NCI-H1930 (cell line): Measurements from ENCODE around the gene DCLK2.
"Not testable (repeated sequence)": the region's sequence is repeated elsewhere in the genome, so short reads cannot be mapped to it uniquely, and the experiment has no call there.

Experiments used
- DNase-seq, 2 experiments: peaks; one replicate each; lab custom pipeline; 2025; lab: John Stamatoyannopoulos, UW

Gene DCLK2

GRCh38 chr4:150152766-150153165, 74.5 kb downstream of the DCLK2 start:
- DNase-seq = no peak

GRCh38 chr4:150155391-150155790, 77.1 kb downstream of the DCLK2 start:
- DNase-seq = no peak

- no peak for DNase-seq
Measured at GRCh38 chr4:150156543-150156942, 78.3 kb downstream of the DCLK2 start.

- no peak for DNase-seq
Measured at GRCh38 chr4:150158041-150158440, 79.8 kb downstream of the DCLK2 start.

- DNase-seq = no peak
Measured at GRCh38 chr4:150160473-150160872, 82.2 kb downstream of the DCLK2 start.

- no peak for DNase-seq
Measured at GRCh38 chr4:150161109-150161508, 82.9 kb downstream of the DCLK2 start.

- not testable (repeated sequence) for DNase-seq
Measured at GRCh38 chr4:150162020-150162419, 83.8 kb downstream of the DCLK2 start.

- DNase-seq = no peak
Measured at GRCh38 chr4:150164055-150164454, 85.8 kb downstream of the DCLK2 start.

GRCh38 chr4:150164956-150165629, 86.8 kb downstream of the DCLK2 start:
- peak; percentile 48 to 56 for DNase-seq

- DNase-seq = no peak
Measured at GRCh38 chr4:150167054-150167453, 88.8 kb downstream of the DCLK2 start.

- no peak for DNase-seq
Measured at GRCh38 chr4:150173432-150173861, 95.2 kb downstream of the DCLK2 start.

- DNase-seq = no peak
Measured at GRCh38 chr4:150173982-150174398, 95.7 kb downstream of the DCLK2 start.

- DNase-seq = no peak
Measured at GRCh38 chr4:150176547-150176946, 98.3 kb downstream of the DCLK2 start.

- no peak for DNase-seq
Measured at GRCh38 chr4:150178161-150178560, 99.9 kb downstream of the DCLK2 start.

GRCh38 chr4:150181536-150181935, 103.3 kb downstream of the DCLK2 start:
- DNase-seq = no peak

GRCh38 chr4:150182794-150183193, 104.5 kb downstream of the DCLK2 start:
- no peak for DNase-seq

- DNase-seq = not testable (repeated sequence)
Measured at GRCh38 chr4:150185033-150185432, 106.8 kb downstream of the DCLK2 start.

- no peak for DNase-seq
Measured at GRCh38 chr4:150192986-150193385, 114.7 kb downstream of the DCLK2 start.

- not testable (repeated sequence) for DNase-seq
Measured at GRCh38 chr4:150197256-150197655, 119.0 kb downstream of the DCLK2 start.

- DNase-seq = no peak
Measured at GRCh38 chr4:150199056-150199455, 120.8 kb downstream of the DCLK2 start.

- DNase-seq = no peak
Measured at GRCh38 chr4:150205016-150205415, 126.8 kb downstream of the DCLK2 start.

GRCh38 chr4:150206265-150206664, 128.0 kb downstream of the DCLK2 start:
- DNase-seq = no peak

- DNase-seq = peak; percentile 54 to 64
Measured at GRCh38 chr4:150206954-150207353, 128.7 kb downstream of the DCLK2 start.

GRCh38 chr4:150207871-150208270, 129.6 kb downstream of the DCLK2 start:
- no peak for DNase-seq
